GM18858 (cell line): ENCODE results near the gene TIMP3.

Source experiments
- ATAC-seq: cut with Tn5 transposase; IDR thresholded peaks from one replicate; pipeline ENCODE4 v1.9.1; 2021; ENCODE audit not compliant: unreplicated experiment

Gene TIMP3

DNA sequence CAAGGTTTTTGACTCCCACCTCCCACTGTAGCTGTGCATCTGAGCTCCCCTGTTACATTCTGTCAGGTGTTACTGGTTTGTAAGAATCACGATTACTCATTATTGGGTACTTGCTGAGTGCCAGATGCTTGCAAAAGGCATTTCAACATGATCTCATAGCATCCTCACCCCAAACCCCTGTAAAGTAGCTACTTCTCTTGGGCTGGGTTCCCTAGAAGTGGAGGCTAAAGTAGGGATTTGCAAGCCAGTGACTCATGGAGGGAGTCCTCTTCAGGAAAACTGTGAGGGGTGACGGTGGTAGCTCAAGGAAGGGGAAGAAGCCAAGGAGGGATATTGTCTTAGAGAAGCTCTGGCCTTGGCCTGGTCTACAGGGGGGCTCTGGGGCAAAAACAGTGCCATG, 78.6 kb downstream of the TIMP3 start:
- no peak for ATAC-seq

DNA sequence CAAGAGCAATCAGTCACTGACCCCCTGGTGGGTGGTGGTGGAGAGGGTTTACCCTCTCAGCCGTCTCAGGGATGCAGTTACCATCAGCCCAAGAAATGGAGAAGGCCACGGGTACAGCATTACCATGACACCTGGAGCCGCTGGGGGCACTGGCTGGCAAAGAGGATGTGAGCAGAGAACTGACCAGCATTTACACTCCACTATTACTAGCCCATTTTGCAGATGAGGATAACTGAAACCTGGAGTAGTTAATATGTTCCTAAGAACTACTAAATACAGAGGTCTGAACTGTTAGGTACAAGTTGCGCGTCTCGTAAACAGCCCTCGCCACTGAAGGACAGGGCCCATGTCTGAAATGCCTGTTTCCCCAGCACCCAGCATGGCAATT, 79.0 kb downstream of the TIMP3 start:
- no peak for ATAC-seq

GRCh38 chr22:32880893-32881596, 79.5 kb downstream of the TIMP3 start:
- ATAC-seq, result no peak

GRCh38 chr22:32882360-32882755, 80.9 kb downstream of the TIMP3 start:
- ATAC-seq, result no peak

GRCh38 chr22:32882774-32883530, 81.4 kb downstream of the TIMP3 start:
- no peak for ATAC-seq

DNA sequence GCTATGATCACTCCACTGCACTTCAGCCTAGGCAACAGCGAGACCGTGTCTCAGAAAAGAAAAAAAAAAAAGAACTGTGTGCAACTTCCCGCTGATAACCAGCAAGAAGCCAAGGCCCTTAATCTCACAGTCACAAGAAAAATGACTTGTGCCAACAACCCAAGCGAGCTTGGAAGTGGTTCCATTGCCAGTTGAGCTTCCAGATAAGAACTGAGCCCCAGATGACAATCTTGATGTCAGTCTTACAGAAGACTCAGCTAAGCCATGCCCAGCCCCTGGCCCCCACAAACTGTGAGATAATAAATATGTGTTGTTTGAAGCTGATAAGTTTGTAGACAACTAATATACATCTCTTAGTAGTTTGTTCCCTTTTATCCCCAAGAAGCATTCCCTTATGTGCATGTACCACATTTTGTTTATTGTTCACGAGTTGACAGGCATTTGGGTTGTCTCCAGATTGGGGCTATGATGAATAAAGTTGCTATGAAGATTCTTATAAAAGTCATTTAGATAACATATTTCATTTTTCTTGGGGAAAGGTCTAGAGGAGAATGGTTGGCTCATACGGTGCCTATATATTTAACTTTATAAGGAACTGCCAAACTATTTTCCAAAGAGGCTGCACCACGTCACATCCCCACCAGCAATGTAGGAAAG, 85.9 kb downstream of the TIMP3 start:
- ATAC-seq, result no peak

GRCh38 chr22:32888976-32889375, 87.5 kb downstream of the TIMP3 start:
- ATAC-seq, result no peak

- ATAC-seq, result no peak
Observed at GRCh38 chr22:32896891-32897290, 95.4 kb downstream of the TIMP3 start.

DNA sequence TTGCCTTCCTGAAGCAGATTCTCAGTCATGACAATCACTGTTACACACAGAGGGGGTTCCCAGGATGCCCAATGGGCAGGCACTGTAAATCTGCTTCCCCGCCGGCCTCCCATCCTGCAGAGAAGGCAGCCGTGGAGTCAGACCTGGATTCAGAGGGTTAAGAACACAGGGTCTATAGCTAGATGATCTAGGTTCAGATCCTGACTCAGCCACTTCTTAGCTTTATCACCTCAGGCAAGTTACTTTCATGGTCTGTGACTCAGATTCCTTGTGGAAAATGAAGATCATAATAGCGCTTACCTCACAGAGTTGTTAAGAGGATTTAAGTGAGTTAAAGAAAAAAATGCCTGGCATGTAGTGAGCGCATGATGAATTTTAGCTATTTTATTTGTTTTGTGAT, 95.9 kb downstream of the TIMP3 start:
- no peak for ATAC-seq

GRCh38 chr22:32900886-32901635, 99.6 kb downstream of the TIMP3 start:
- no peak for ATAC-seq

GRCh38 chr22:32901925-32902324, 100.4 kb downstream of the TIMP3 start:
- ATAC-seq, result no peak

DNA sequence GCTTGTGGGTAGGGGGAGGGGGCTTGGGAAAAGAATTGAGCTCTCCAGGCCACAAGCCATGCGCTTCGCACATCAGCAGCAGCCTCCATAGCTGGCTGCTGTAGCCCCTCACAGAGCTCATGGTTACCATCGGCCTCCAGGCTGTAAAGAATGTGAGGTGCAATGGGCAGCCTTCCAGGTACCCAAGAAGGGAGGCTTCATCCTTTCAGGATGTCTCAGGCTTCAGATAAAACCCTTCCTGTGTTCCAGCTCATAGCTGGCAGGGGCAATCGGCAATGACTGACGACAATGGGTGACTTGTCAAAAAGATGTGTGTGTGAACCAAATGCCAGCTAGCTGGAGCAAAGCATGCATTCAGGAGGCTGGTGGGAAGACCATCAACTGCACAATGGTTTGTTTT, 102.0 kb downstream of the TIMP3 start:
- ATAC-seq, result no peak

- ATAC-seq, result no peak
Observed at GRCh38 chr22:32904044-32904443, 102.5 kb downstream of the TIMP3 start.

GRCh38 chr22:32905400-32905799, 103.9 kb downstream of the TIMP3 start:
- ATAC-seq, result no peak

DNA sequence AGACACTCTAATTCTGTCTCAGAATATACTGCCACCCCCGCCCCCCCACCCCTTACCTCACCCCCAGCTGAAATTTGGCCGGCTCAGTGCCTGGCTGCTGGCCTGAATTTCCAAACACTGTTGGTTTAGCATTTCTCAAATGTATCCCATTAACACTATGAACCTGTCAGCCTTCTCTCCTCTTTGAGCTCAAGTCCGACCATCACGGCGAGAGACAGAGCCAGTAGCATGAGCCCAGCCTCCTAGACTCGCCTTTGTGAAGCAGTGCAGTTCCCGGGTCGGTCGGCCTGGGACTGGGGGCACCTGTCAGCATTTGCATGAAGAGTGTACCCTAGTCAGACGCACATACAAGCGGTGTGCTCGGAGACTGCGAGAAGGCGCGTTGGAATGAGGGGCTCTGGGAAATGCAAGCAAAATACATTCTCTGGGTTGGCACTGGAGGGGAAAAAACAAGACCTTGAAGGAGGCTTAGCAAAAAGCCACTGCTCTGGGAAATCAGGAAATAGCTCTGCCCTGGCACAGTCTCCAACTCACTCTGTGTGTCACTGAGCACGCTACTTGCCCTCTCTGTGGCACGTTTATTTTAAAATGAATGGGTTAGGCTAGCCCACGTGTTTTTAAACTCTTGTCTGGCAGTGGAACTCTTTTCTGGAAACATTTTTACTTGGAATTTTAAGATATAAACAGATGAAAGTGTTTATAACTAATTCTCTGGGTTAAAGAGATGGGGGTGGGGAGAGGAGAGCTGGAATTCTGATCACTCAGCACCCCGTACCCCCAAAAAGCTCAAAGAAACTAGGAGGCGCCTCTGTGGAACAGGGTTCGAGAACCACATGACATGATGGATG, 108.3 kb downstream of the TIMP3 start:
- no peak for ATAC-seq

- ATAC-seq, result no peak
Observed at GRCh38 chr22:32910429-32910772, 108.9 kb downstream of the TIMP3 start.

DNA sequence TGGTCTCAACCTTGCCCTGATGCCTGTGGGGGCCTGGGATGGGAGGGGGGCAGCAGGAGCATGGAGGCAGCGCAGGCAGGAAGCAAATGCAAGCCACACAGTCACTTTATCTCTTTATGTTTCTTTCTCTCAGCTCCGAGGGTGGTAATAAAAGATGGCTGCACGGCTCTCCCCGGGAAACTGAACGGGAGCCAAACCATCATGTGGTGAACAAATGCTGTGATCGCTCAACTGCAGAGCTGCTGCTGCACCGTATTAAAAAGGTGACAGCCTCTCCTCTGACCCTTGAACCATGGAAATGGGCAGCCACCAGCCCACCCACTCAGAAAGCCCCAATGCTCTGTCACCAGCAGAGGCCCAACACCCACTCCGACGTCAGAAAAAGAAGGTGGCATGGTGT, 110.0 kb downstream of the TIMP3 start:
- ATAC-seq, result no peak
